ENCODE measurements around the gene C16orf92. TPM values are rescaled to one million over a fixed set of nuclear protein-coding genes. Genes with fewer than 3 reads are reported as not detected.

Gene C16orf92
- total RNA-seq, 1 donor from 2014 or later, result not detected

GRCh38 chr16:30006095-30006473, 16.9 kb upstream of the C16orf92 start:
- intact Hi-C loops (cut with micrococcal nuclease), result no loop called here
- DNase-seq, result no peak
- H3K9me3 ChIP-seq (replicated peaks), result no peaks in the 10 kb centered on the region
- H3K4me3 ChIP-seq, result no peak overlapping the region
- H3K4me1 ChIP-seq, result peaks cover 18% of the 10 kb centered on the region
- TF ChIP-seq CTCF (IDR thresholded peaks at IDR 0.05; ENCODE audit: borderline replicate concordance), result no peak
- peaks cover 33% of the 10 kb centered on the region for H3K27me3 ChIP-seq (ENCODE audit: low read depth)
- H3K36me3 ChIP-seq, result peaks cover 8% of the 10 kb centered on the region
- H3K27ac ChIP-seq (replicated peaks), result no peak overlapping the region

GRCh38 chr16:30006659-30007377, 16.2 kb upstream of the C16orf92 start:
- no peak for DNase-seq

GRCh38 chr16:30007378-30007895, 15.6 kb upstream of the C16orf92 start:
- H3K4me1 ChIP-seq, result peaks cover 29% of the 10 kb centered on the region
- H3K4me3 ChIP-seq, result no peak overlapping the region
- H3K27me3 ChIP-seq (ENCODE audit: low read depth), result peaks cover 46% of the 10 kb centered on the region
- no peak for TF ChIP-seq CTCF (IDR thresholded peaks at IDR 0.05; ENCODE audit: borderline replicate concordance)
- no peaks in the 10 kb centered on the region for H3K36me3 ChIP-seq
- intact Hi-C loops (cut with micrococcal nuclease), result no loop called here
- H3K9me3 ChIP-seq (replicated peaks), result no peaks in the 10 kb centered on the region
- no peak overlapping the region for H3K27ac ChIP-seq (replicated peaks)
- DNase-seq, result no peak

More at GRCh38 chr16:30006659-30007377, 16.2 kb upstream of the C16orf92 start:
- peaks cover 40% of the 10 kb centered on the region for H3K27me3 ChIP-seq (ENCODE audit: low read depth)
- TF ChIP-seq CTCF (IDR thresholded peaks at IDR 0.05; ENCODE audit: borderline replicate concordance), result no peak
- H3K9me3 ChIP-seq (replicated peaks), result no peaks in the 10 kb centered on the region
- H3K4me1 ChIP-seq, result peaks cover 25% of the 10 kb centered on the region
- intact Hi-C loops (cut with micrococcal nuclease), result no loop called here
- peaks cover 2% of the 10 kb centered on the region for H3K36me3 ChIP-seq
- H3K27ac ChIP-seq (replicated peaks), result no peak overlapping the region
- H3K4me3 ChIP-seq, result no peak overlapping the region

GRCh38 chr16:30009085-30009862, 13.7 kb upstream of the C16orf92 start:
- no peak overlapping the region for H3K4me3 ChIP-seq
- peaks cover 54% of the 10 kb centered on the region for H3K27me3 ChIP-seq (ENCODE audit: low read depth)
- H3K4me1 ChIP-seq, result peaks cover 29% of the 10 kb centered on the region
- H3K9me3 ChIP-seq (replicated peaks), result no peaks in the 10 kb centered on the region
- DNase-seq, result no peak
- intact Hi-C loops (cut with micrococcal nuclease), result no loop called here
- H3K36me3 ChIP-seq, result no peaks in the 10 kb centered on the region
- TF ChIP-seq CTCF (IDR thresholded peaks at IDR 0.05; ENCODE audit: borderline replicate concordance), result no peak
- no peak overlapping the region for H3K27ac ChIP-seq (replicated peaks)

GRCh38 chr16:30009990-30010843, 12.8 kb upstream of the C16orf92 start:
- no peak for DNase-seq

More at GRCh38 chr16:30009990-30010843, 12.8 kb upstream of the C16orf92 start:
- H3K4me3 ChIP-seq, result peak overlapping the region; percentile 60
- no peak for TF ChIP-seq CTCF (IDR thresholded peaks at IDR 0.05; ENCODE audit: borderline replicate concordance)
- H3K36me3 ChIP-seq, result no peaks in the 10 kb centered on the region
- H3K9me3 ChIP-seq (replicated peaks), result no peaks in the 10 kb centered on the region
- peaks cover 54% of the 10 kb centered on the region for H3K27me3 ChIP-seq (ENCODE audit: low read depth)
- H3K27ac ChIP-seq (replicated peaks), result no peak overlapping the region
- peaks cover 29% of the 10 kb centered on the region for H3K4me1 ChIP-seq
- intact Hi-C loops (cut with micrococcal nuclease), result no loop called here

All from left ventricle myocardium inferior (tissue), 1 donor.